ENCODE results near the gene CHST13. TPM values are rescaled to one million over a fixed set of nuclear protein-coding genes. Genes with fewer than 3 reads are reported as not detected.

The CHST13 gene
- total and polyA plus RNA-seq, 2 donors (not counting 3 experiments of a cell fraction or from before 2014, with no cell fraction given), result 0.04 TPM; not detected in 1

- dilution Hi-C loops (cut with MboI; ENCODE audit: extremely low pct_ligation_motif_present, low sequenced_read_pairs), result no loop called here
- CTCF ChIA-PET, result interaction anchor here (0.7 to 2.2 kb wide), 10 partner anchors 12 to 342 kb away, joined by 3 to 8 read pairs (median 5); no protein-coding TSS in a partner anchor
Observed at GRCh38 chr3:126475413-126476114, 48.4 kb upstream of the CHST13 start, which contains the start of gene ZXDC. Gene ZXDC, minus strand, starts transcription at chr3:126475891. Its CDS starts 26 bp downstream, at chr3:126475865.

More at GRCh38 chr3:126475413-126476114, 48.4 kb upstream of the CHST13 start, which contains the start of gene ZXDC:
- no peaks in the 10 kb centered on the region for H3K27me3 ChIP-seq (ENCODE audit: control insufficient read depth in 2 of 2, insufficient read depth in 2 of 2, low read length in 2 of 2)
- FAIRE-seq (peak; percentile 81), DNase-seq (ENCODE audit: low read depth, low spot score) (peak; percentile 94)
- peak within 1 kb of the TSS; percentile 73 for H3K27ac ChIP-seq (ENCODE audit: insufficient read depth, low read depth, low read length)
- no peaks in the 10 kb centered on the region for H4K20me1 ChIP-seq (replicated peaks; ENCODE audit: control insufficient read depth, extremely low read depth, insufficient read depth, low read length)
- peaks cover 39% of the 10 kb centered on the region for H3K79me2 ChIP-seq (ENCODE audit: control insufficient read depth, insufficient read depth, low read length)
- intact Hi-C loops (cut with micrococcal nuclease), result loop anchor here (1.0 to 10.0 kb wide), 5 partner anchors 12 to 561 kb away; partner anchors contain the start of gene CHCHD6
- peak within 1 kb of the TSS; percentile 100 for H2AFZ ChIP-seq (ENCODE audit: low read depth, low read length)
- peaks cover 1 to 7% of the 10 kb centered on the region in 2 experiments for H3K36me3 ChIP-seq (ENCODE audit: control insufficient read depth in 2 of 2, extremely low read depth in 1 of 2, insufficient read depth in 2 of 2, low read length in 2 of 2)
- peak within 1 kb of the TSS; percentile 87 for H3K4me2 ChIP-seq (ENCODE audit: insufficient read depth, low read length)
- peaks cover 33% of the 10 kb centered on the region for H3K4me1 ChIP-seq (ENCODE audit: control insufficient read depth, extremely low read depth, insufficient read depth, low read length)
- POLR2A ChIA-PET, result no interaction called here
- no peaks in the 10 kb centered on the region for H3K9me1 ChIP-seq (replicated peaks; ENCODE audit: control insufficient read depth, extremely low read depth, insufficient read depth, low read length)
- H3K9ac ChIP-seq (replicated peaks; ENCODE audit: extremely low read depth, insufficient read depth, low read length), result peak within 1 kb of the TSS; percentile 75
- H3K4me3 ChIP-seq (replicated peaks in 1 of 3; ENCODE audit: insufficient read depth in 1 of 3, low read depth in 1 of 3, low read length in 3 of 3), result peak within 1 kb of the TSS; percentile 58 to 72 (median 65)
- TF ChIP-seq POLR2A (IDR thresholded peaks at IDR 0.05; ENCODE audit: low read depth, low read length), result peak; percentile 81
- no peak for TF ChIP-seq JUN (IDR thresholded peaks at IDR 0.05; ENCODE audit: borderline replicate concordance, insufficient read depth, insufficient read length, low read depth)
- no peak for TF ChIP-seq EZH2 (IDR thresholded peaks at IDR 0.05; ENCODE audit: borderline replicate concordance, low read depth, low read length, severe bottlenecking)
- TF ChIP-seq GATA2 (IDR thresholded peaks at IDR 0.05; ENCODE audit: insufficient read depth, insufficient read length, low read depth, low read length), result no peak
- peak; percentile 21 to 58 for TF ChIP-seq CTCF (IDR thresholded peaks at IDR 0.05; ENCODE audit: extremely low read depth in 1 of 2, insufficient read depth in 1 of 2, low read depth in 1 of 2, low read length in 2 of 2)
- TF ChIP-seq MAX (IDR thresholded peaks at IDR 0.05; ENCODE audit: insufficient read depth, insufficient read length), result no peak
- peak; percentile 82 for TF ChIP-seq POLR2AphosphoS5 (IDR thresholded peaks at IDR 0.05; ENCODE audit: insufficient read depth, low read depth, low read length)
- TF ChIP-seq MYC (IDR thresholded peaks at IDR 0.05; ENCODE audit: low read depth, low read length), result no peak
- no peak for TF ChIP-seq FOS (IDR thresholded peaks at IDR 0.05; ENCODE audit: borderline replicate concordance, insufficient read depth, low read length)
- no peaks in the 10 kb centered on the region for H3K9me3 ChIP-seq (replicated peaks; ENCODE audit: control insufficient read depth, insufficient read depth, low read length)
- no TSS peak for BruUV-seq (replicated peaks)

Measured in endothelial cell of umbilical vein (primary cell).